B cell (primary cell): ENCODE measurements around the gene TBC1D1. TPM values are rescaled to one million over a fixed set of nuclear protein-coding genes. Genes with fewer than 3 reads are reported as not detected.

Experiments
- ATAC-seq: fragments of 200-7000 bp; cut with Tn5 transposase; one replicate; pipeline ENCODE4 v1.10.0; 2021; ENCODE audit warnings: low read depth, mild to moderate bottlenecking, moderate number of reproducible peaks, moderate library complexity
- CTCF ChIA-PET: fragments of 350-600 bp; sonication (Branson Sonifier 250); formaldehyde crosslinking; loops from one replicate; lab custom pipeline; 2021; ENCODE audit warnings: antibody characterized with exemption, inconsistent platforms; lab: Charles Lee
- POLR2A ChIA-PET: fragments of 350-600 bp; sonication (Branson Sonifier 250); formaldehyde crosslinking; loops from one replicate; lab custom pipeline; 2021; ENCODE audit warnings: antibody characterized with exemption; lab: Charles Lee
- DNase-seq: peaks from one replicate; pipeline ENCODE4 v3.0.0; 2013
- H2AFZ ChIP-seq: 2 replicates; pipeline ENCODE4 v1.6.1; 2012; ENCODE audit warnings: mild to moderate bottlenecking, low read depth, low read length; ENCODE audit not compliant: insufficient read depth, poor library complexity, severe bottlenecking
- H3K27ac ChIP-seq, 2 donors: 1 replicate in 1 of 2; 2 replicates in 1 of 2; pipeline ENCODE4 v1.5.1; 2012 to 2013; ENCODE audit warnings: low read length in 2 of 2, mild to moderate bottlenecking in 2 of 2, moderate library complexity in 1 of 2
- H3K27me3 ChIP-seq, 4 experiments: fragments of 200-600 bp in 1 of 4; sonication (generic) in 1 of 4; replicated peaks in 1 of 4; 1 replicate in 2 of 4; 2 replicates in 2 of 4; pipeline versions ENCODE4 v1.6.1 to v1.7.0; 2013 to 2016; ENCODE audit warnings: low read length in 3 of 4, mild to moderate bottlenecking in 2 of 4, mixed read lengths in 1 of 4, moderate library complexity in 1 of 4; ENCODE audit not compliant: insufficient read depth in 4 of 4, control insufficient read depth in 3 of 4; ENCODE audit errors: control extremely low read depth in 1 of 4
- H3K36me3 ChIP-seq, 2 experiments: replicated peaks in 1 of 2; 1 replicate in 1 of 2; 2 replicates in 1 of 2; pipeline versions ENCODE4 v1.6.1 to v1.7.1; 2013; ENCODE audit warnings: low read length in 1 of 2; ENCODE audit not compliant: insufficient read depth in 2 of 2, control insufficient read depth in 1 of 2; ENCODE audit errors: control extremely low read depth in 1 of 2, extremely low read depth in 1 of 2
- H3K4me1 ChIP-seq, 2 donors: fragments of 200-600 bp in 1 of 2; sonication (generic) in 1 of 2; 1 replicate in 1 of 2; 2 replicates in 1 of 2; pipeline versions ENCODE4 v1.5.1 to v1.6.1; 2013 to 2017; ENCODE audit warnings: low read length in 2 of 2; ENCODE audit not compliant: control insufficient read depth in 2 of 2, insufficient read depth in 2 of 2
- H3K4me2 ChIP-seq: replicated peaks from 2 replicates; pipeline ENCODE3; 2012; ENCODE audit warnings: mild to moderate bottlenecking, low read depth, low read length; ENCODE audit not compliant: poor library complexity, severe bottlenecking
- H3K4me3 ChIP-seq, 5 experiments: fragments of 200-600 bp in 1 of 5; sonication (generic) in 1 of 5; 1 replicate in 3 of 5; 2 replicates in 2 of 5; pipeline versions ENCODE4 v1.5.1 to v1.7.0; 2011 to 2016; ENCODE audit warnings: low read length in 4 of 5, mild to moderate bottlenecking in 4 of 5, low read depth in 2 of 5, control low read depth in 1 of 5, moderate library complexity in 1 of 5; ENCODE audit not compliant: insufficient read depth in 1 of 5; ENCODE audit errors: control extremely low read depth in 1 of 5, extremely low read depth in 1 of 5
- H3K79me2 ChIP-seq: fragments of 200-600 bp; sonication (generic); one replicate; pipeline ENCODE4 v1.6.0; 2016; ENCODE audit warnings: low read length; ENCODE audit not compliant: control insufficient read depth, insufficient read depth
- H3K9ac ChIP-seq: fragments of 200-600 bp; sonication (generic); 2 replicates; pipeline ENCODE4 v1.6.1; 2017; ENCODE audit warnings: mild to moderate bottlenecking, low read length, moderate library complexity
- H3K9me3 ChIP-seq, 3 donors: one replicate each; pipeline versions ENCODE4 v1.6.1 to v1.7.1; 2013; ENCODE audit warnings: low read length in 2 of 3; ENCODE audit not compliant: control insufficient read depth in 2 of 3, insufficient read depth in 1 of 3; ENCODE audit errors: control extremely low read depth in 1 of 3
- H4K20me1 ChIP-seq: 2 replicates; pipeline ENCODE4 v1.6.0; 2012; ENCODE audit warnings: mild to moderate bottlenecking, low read length; ENCODE audit not compliant: insufficient read depth, control insufficient read depth, poor library complexity, severe bottlenecking
- H3K27ac Mint-ChIP-seq: one replicate; pipeline ENCODE4 v1.8.0; 2021; ENCODE audit warnings: mixed read lengths
- H3K27me3 Mint-ChIP-seq: one replicate; pipeline ENCODE4 v1.8.0; 2021; ENCODE audit warnings: mixed read lengths
- H3K4me1 Mint-ChIP-seq: one replicate; pipeline ENCODE4 v1.8.0; 2021; ENCODE audit warnings: mixed read lengths
- H3K4me3 Mint-ChIP-seq: one replicate; pipeline ENCODE4 v1.8.0; 2021; ENCODE audit warnings: mixed read lengths
- H3K9me3 Mint-ChIP-seq: one replicate; pipeline ENCODE4 v1.8.0; 2022; ENCODE audit warnings: mixed read lengths; ENCODE audit not compliant: insufficient read depth
- EZH2 ChIP-seq: IDR thresholded peaks from 2 replicates; pipeline ENCODE4 v1.6.1; 2012; ENCODE audit warnings: borderline replicate concordance, low read depth, mild to moderate bottlenecking, moderate library complexity, low read length; ENCODE audit not compliant: insufficient read depth, poor library complexity, severe bottlenecking
- WGBS: methylation state at CpG from one replicate; pipeline ENCODE4 v1.1.5; 2013; ENCODE audit warnings: missing lambda C conversion rate; ENCODE audit not compliant: insufficient coverage; 5-methylcytosine and 5-hydroxymethylcytosine counted together
- intact Hi-C: fragments of 100-400 bp; cut with micrococcal nuclease; formaldehyde crosslinking; loops from one replicate; pipeline ENCODE4 v1.10.0; 2022
- polyA plus RNA-seq: library from polyadenylated mRNA; depleted of rRNA; stranded (reverse); fragments of >200 nt; gene quantifications from 2 replicates; pipeline ENCODE4 v1.2.3, GENCODE V29; 2012
- total RNA-seq, 2 donors: library from RNA; stranded (reverse); fragments of 120-200 nt in 1 of 2; gene quantifications; 1 replicate in 1 of 2; 2 replicates in 1 of 2; pipeline versions ENCODE4 v1.2.3 to v1.2.4, GENCODE V29; 2013 to 2022
- TF ChIP-seq, protein P1 (sequence below): fragments of 200-600 bp; IDR thresholded peaks from one replicate; pipeline ENCODE4 v1.8.0; 2022; ENCODE audit warnings: antibody characterized with exemption, mild to moderate bottlenecking

Gene TBC1D1
- total and polyA plus RNA-seq, 2 donors (not counting 1 experiment from before 2014, with no cell fraction given) = 88.2 to 98.7 TPM

DNA sequence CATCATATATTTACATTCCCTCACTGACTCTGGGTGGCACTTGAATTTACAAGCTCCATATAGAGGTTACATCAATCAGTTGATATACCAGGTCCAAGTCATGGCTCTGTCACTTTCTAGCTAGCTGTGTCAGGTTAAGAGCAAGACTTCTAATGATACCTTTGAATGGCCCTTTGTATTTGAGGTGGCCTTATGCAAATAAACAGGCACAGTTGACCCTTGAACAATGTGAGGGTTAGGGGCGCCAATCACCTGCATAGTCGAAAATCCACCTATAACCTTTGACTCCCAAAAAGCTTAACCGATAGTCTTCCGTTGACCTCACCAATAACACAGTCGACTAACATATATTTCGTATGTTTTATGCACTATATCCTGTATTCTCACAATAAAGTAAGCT lies 68.0 kb downstream of the TBC1D1 start:
- WGBS = no CpG with 5 or more reads among the region's 6 CpGs
- Histone ChIP-seq H3K4me3 (no peak overlapping the region), H4K20me1 (peaks cover 13% of the 10 kb centered on the region), H3K4me2 (no peak overlapping the region), H3K9me3 (no peaks in the 10 kb centered on the region), H3K36me3 (no peaks in the 10 kb centered on the region), H3K9ac (no peak overlapping the region), H3K4me1 (peaks cover 3% of the 10 kb centered on the region in 2 donors), H3K79me2 (peaks cover 47% of the 10 kb centered on the region), H3K27ac (no peak overlapping the region), H2AFZ (no peak overlapping the region), H3K27me3 (no peaks in the 10 kb centered on the region)
- intact Hi-C loops = no loop called here
- ChIA-PET POLR2A (no interaction called here), CTCF (no interaction called here)
- ATAC-seq = no peak
- H3K27me3 Mint-ChIP-seq = no peaks in the 10 kb centered on the region
- peaks cover 3% of the 10 kb centered on the region for H3K4me1 Mint-ChIP-seq
- H3K9me3 Mint-ChIP-seq = no peaks in the 10 kb centered on the region
- H3K4me3 Mint-ChIP-seq = no peak overlapping the region
- no peak for DNase-seq
- no peak for TF ChIP-seq EZH2
- TF ChIP-seq, protein P1, sequence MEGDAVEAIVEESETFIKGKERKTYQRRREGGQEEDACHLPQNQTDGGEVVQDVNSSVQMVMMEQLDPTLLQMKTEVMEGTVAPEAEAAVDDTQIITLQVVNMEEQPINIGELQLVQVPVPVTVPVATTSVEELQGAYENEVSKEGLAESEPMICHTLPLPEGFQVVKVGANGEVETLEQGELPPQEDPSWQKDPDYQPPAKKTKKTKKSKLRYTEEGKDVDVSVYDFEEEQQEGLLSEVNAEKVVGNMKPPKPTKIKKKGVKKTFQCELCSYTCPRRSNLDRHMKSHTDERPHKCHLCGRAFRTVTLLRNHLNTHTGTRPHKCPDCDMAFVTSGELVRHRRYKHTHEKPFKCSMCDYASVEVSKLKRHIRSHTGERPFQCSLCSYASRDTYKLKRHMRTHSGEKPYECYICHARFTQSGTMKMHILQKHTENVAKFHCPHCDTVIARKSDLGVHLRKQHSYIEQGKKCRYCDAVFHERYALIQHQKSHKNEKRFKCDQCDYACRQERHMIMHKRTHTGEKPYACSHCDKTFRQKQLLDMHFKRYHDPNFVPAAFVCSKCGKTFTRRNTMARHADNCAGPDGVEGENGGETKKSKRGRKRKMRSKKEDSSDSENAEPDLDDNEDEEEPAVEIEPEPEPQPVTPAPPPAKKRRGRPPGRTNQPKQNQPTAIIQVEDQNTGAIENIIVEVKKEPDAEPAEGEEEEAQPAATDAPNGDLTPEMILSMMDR = no peak
- no peak overlapping the region for H3K27ac Mint-ChIP-seq

DNA sequence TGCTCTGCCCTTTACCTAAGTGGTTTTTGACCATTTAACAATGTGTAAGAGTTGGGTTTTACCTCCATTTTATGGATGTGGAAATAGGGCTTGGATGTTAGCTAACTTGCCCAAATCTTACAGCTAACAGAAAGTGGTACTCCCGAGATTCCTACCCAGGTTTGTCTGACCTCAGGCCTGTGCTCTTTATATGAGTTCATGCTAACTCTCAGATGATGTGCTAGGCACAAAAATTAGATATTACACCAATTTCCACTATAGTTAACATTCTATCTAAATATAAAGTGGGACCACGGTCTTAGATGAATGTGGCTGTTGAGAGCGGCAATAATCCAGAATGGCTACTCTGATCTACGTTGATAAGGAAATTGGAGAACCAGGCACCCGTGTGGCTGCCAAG lies 69.2 kb downstream of the TBC1D1 start, which contains the start of gene PTTG2:
PTTG2 (plus strand) TSS at position 301 of the 400 bp plus-strand sequence; CDS start at position 338, 37 bp downstream.
- no peak within 1 kb of the TSS for H3K4me2 ChIP-seq
- H2AFZ ChIP-seq = no peak within 1 kb of the TSS
- ChIA-PET POLR2A (no interaction called here), CTCF (interaction anchor here (0.9 kb wide), 1 partner anchor 156 kb away, joined by 3 read pairs; no protein-coding TSS in a partner anchor)
- no peak within 1 kb of the TSS for H3K4me3 ChIP-seq
- 94% methylated on average over 4 of the region's 5 CpGs for WGBS
- DNase-seq (no peak), ATAC-seq (no peak)
- H3K4me3 Mint-ChIP-seq = no peak within 1 kb of the TSS
- H3K9me3 ChIP-seq = no peaks in the 10 kb centered on the region
- no peak within 1 kb of the TSS for H3K27ac ChIP-seq
- H3K27ac Mint-ChIP-seq = no peak within 1 kb of the TSS
- peaks cover 46% of the 10 kb centered on the region for H3K79me2 ChIP-seq
- no peaks in the 10 kb centered on the region for H3K9me3 Mint-ChIP-seq
- no peak within 1 kb of the TSS for H3K9ac ChIP-seq
- no peaks in the 10 kb centered on the region for H3K27me3 ChIP-seq
- H3K4me1 Mint-ChIP-seq = peaks cover 11% of the 10 kb centered on the region
- H3K4me1 ChIP-seq = peaks cover 15% of the 10 kb centered on the region in 2 donors
- H3K27me3 Mint-ChIP-seq = no peaks in the 10 kb centered on the region
- H3K36me3 ChIP-seq = no peaks in the 10 kb centered on the region
- intact Hi-C loops = no loop called here
- TF ChIP-seq, protein P1 = no peak
- no peak for TF ChIP-seq EZH2
- peaks cover 16% of the 10 kb centered on the region for H4K20me1 ChIP-seq
